Neural cell (in vitro differentiated cells): Measurements from ENCODE around the gene STON2. TPM values are rescaled to one million over a fixed set of nuclear protein-coding genes. Genes with fewer than 3 reads are reported as not detected.
A peak's percentile ranks its signal among the peaks of the same experiment; 100 is the strongest.

ENCODE experiments used
- H2AFZ ChIP-seq: fragments of 200-600, 300-800 bp; sonication (generic), shearing (Covaris generic); 2 replicates; pipeline ENCODE4 v1.6.0; 2014; ENCODE audit warnings: low read depth, mild to moderate bottlenecking, antibody characterized with exemption, low read length, moderate library complexity
- H3F3A ChIP-seq: fragments of 200-600 bp; shearing (Covaris generic); 2 replicates; pipeline ENCODE4 v1.6.1; 2016; ENCODE audit warnings: mild to moderate bottlenecking, moderate library complexity, mixed read lengths, antibody characterized with exemption, low read length; ENCODE audit not compliant: insufficient read depth, poor library complexity, severe bottlenecking
- H3K27ac ChIP-seq: fragments of 200-600, 300-800 bp; sonication (generic), shearing (Covaris generic); 2 replicates; pipeline ENCODE4 v1.5.1; 2014; ENCODE audit warnings: mild to moderate bottlenecking, low read length, moderate library complexity
- H3K27me3 ChIP-seq: fragments of 300-800, 200-600 bp; sonication (generic), shearing (Covaris generic); 2 replicates; pipeline ENCODE4 v1.6.0; 2014; ENCODE audit warnings: mild to moderate bottlenecking, low read depth, low read length, moderate library complexity; ENCODE audit not compliant: insufficient read depth
- H3K36me3 ChIP-seq: fragments of 300-800, 200-600 bp; sonication (generic), shearing (Covaris generic); 2 replicates; pipeline ENCODE4 v1.5.1; 2014; ENCODE audit warnings: mild to moderate bottlenecking, antibody characterized with exemption, low read length, moderate library complexity; ENCODE audit not compliant: insufficient read depth
- H3K4me2 ChIP-seq: fragments of 300-800, 200-600 bp; sonication (generic), shearing (Covaris generic); 2 replicates; pipeline ENCODE4 v1.6.0; 2014; ENCODE audit warnings: mild to moderate bottlenecking, low read length
- H3K4me3 ChIP-seq: fragments of 300-800, 200-600 bp; sonication (generic), shearing (Covaris generic); 2 replicates; pipeline ENCODE4 v1.5.1; 2014; ENCODE audit warnings: mild to moderate bottlenecking, low read length, moderate library complexity
- H3K79me2 ChIP-seq: fragments of 200-600 bp; shearing (Covaris generic); replicated peaks from 2 replicates; pipeline ENCODE4 v1.6.0; 2014; ENCODE audit warnings: mild to moderate bottlenecking, low read length, moderate library complexity; ENCODE audit not compliant: insufficient read depth
- H3K9ac ChIP-seq: fragments of 300-800, 200-600 bp; sonication (generic), shearing (Covaris generic); 2 replicates; pipeline ENCODE4 v1.6.1; 2016; ENCODE audit warnings: mild to moderate bottlenecking, low read length, mixed read lengths
- H3K9me2 ChIP-seq: fragments of 200-600 bp; shearing (Covaris generic); 2 replicates; pipeline ENCODE4 v1.6.1; 2016; ENCODE audit warnings: mild to moderate bottlenecking, low read length, mixed read lengths; ENCODE audit not compliant: insufficient read depth
- H3K9me3 ChIP-seq: fragments of 200-600, 300-800 bp; sonication (generic), shearing (Covaris generic); 2 replicates; pipeline ENCODE4 v1.6.1; 2016; ENCODE audit warnings: mild to moderate bottlenecking, mixed run types, low read length, moderate library complexity, mixed read lengths
- H4K20me1 ChIP-seq: fragments of 200-600 bp; shearing (Covaris generic); 2 replicates; pipeline ENCODE4 v1.6.1; 2016; ENCODE audit warnings: mild to moderate bottlenecking, mixed run types; ENCODE audit not compliant: insufficient read depth
- CTCF ChIP-seq: fragments of 450-650 bp; IDR thresholded peaks from 2 replicates; pipeline ENCODE4 v1.5.1; 2014; ENCODE audit warnings: antibody characterized with exemption, mild to moderate bottlenecking, moderate library complexity; ENCODE audit not compliant: poor library complexity, severe bottlenecking
- EP300 ChIP-seq: fragments of 450-650 bp; conservative IDR thresholded peaks from 2 replicates; pipeline ENCODE4 v1.6.1; 2014; ENCODE audit warnings: antibody characterized with exemption, mild to moderate bottlenecking, moderate library complexity; ENCODE audit not compliant: poor library complexity, severe bottlenecking
- EZH2 ChIP-seq: fragments of 200-600, 300-800 bp; shearing (Covaris generic), sonication (generic); IDR thresholded peaks from 2 replicates; pipeline ENCODE4 v1.6.1; 2014; ENCODE audit warnings: antibody characterized with exemption, low read length, borderline replicate concordance, mild to moderate bottlenecking; ENCODE audit not compliant: insufficient read depth, poor library complexity, severe bottlenecking
- MXI1 ChIP-seq: fragments of 450-650 bp; conservative IDR thresholded peaks from 2 replicates; pipeline ENCODE4 v1.6.1; 2014; ENCODE audit warnings: antibody characterized with exemption, mild to moderate bottlenecking; ENCODE audit not compliant: poor library complexity, severe bottlenecking
- POLR2AphosphoS5 ChIP-seq: IDR thresholded peaks from 2 replicates; pipeline ENCODE4 v1.6.1; 2012
- RAD21 ChIP-seq: fragments of 450-650 bp; conservative IDR thresholded peaks from 2 replicates; pipeline ENCODE4 v1.6.1; 2014; ENCODE audit warnings: antibody characterized with exemption, mild to moderate bottlenecking, moderate library complexity
- REST ChIP-seq: IDR thresholded peaks from 2 replicates; pipeline ENCODE4 v1.6.1; 2012; ENCODE audit warnings: borderline replicate concordance
- SMC3 ChIP-seq: fragments of 450-650 bp; conservative IDR thresholded peaks from 2 replicates; pipeline ENCODE4 v1.6.1; 2014; ENCODE audit warnings: antibody characterized with exemption, mild to moderate bottlenecking, moderate library complexity; ENCODE audit not compliant: poor library complexity
- TAF1 ChIP-seq: IDR thresholded peaks from 2 replicates; pipeline ENCODE4 v1.6.1; 2012; ENCODE audit warnings: low read depth
- polyA minus RNA-seq: library from RNA; depleted of rRNA, polyadenylated mRNA; stranded (reverse); fragments of >200 nt; gene quantifications from 2 replicates; pipeline ENCODE4 v1.2.3, GENCODE V29; 2014
- polyA plus RNA-seq: library from polyadenylated mRNA; depleted of rRNA; stranded (reverse); fragments of >200 nt; gene quantifications from 2 replicates; pipeline ENCODE4 v1.2.3, GENCODE V29; 2014

STON2 gene
- polyA plus RNA-seq (11.3 and 15.2 TPM in 2 replicates), polyA minus RNA-seq (84.5 and 91.5 TPM in 2 replicates)

GRCh38 chr14:81400202-81400678, at the start of gene STON2:
Gene STON2 (minus strand): TSS chr14:81400324. CDS start chr14:81398382, 1,942 bp downstream.
- no peaks in the 10 kb centered on the region for H3F3A ChIP-seq
- H3K4me2 ChIP-seq = no peak within 1 kb of the TSS
- no peak within 1 kb of the TSS for H3K9ac ChIP-seq
- H4K20me1 ChIP-seq = no peaks in the 10 kb centered on the region
- H3K36me3 ChIP-seq = peaks cover 4% of the 10 kb centered on the region
- no peaks in the 10 kb centered on the region for H3K9me2 ChIP-seq
- H3K9me3 ChIP-seq = no peaks in the 10 kb centered on the region
- no peaks in the 10 kb centered on the region for H3K27me3 ChIP-seq
- H2AFZ ChIP-seq = no peak within 1 kb of the TSS
- TF ChIP-seq MXI1 (no peak), EZH2 (no peak), CTCF (no peak), EP300 (no peak), POLR2AphosphoS5 (no peak), SMC3 (no peak), RAD21 (no peak), REST (no peak), TAF1 (no peak)
- peak within 1 kb of the TSS; percentile 24 for H3K27ac ChIP-seq
- H3K79me2 ChIP-seq = no peaks in the 10 kb centered on the region
- no peak within 1 kb of the TSS for H3K4me3 ChIP-seq

- H3K79me2 ChIP-seq = no peaks in the 10 kb centered on the region
- no peak overlapping the region for H3K4me3 ChIP-seq
- no peaks in the 10 kb centered on the region for H3F3A ChIP-seq
- no peak overlapping the region for H3K27ac ChIP-seq
- no peak overlapping the region for H3K4me2 ChIP-seq
- no peak overlapping the region for H3K9ac ChIP-seq
- H4K20me1 ChIP-seq = no peaks in the 10 kb centered on the region
- H3K36me3 ChIP-seq = no peaks in the 10 kb centered on the region
- no peaks in the 10 kb centered on the region for H3K27me3 ChIP-seq
- no peaks in the 10 kb centered on the region for H3K9me2 ChIP-seq
- no peak for TF ChIP-seq RAD21
- TF ChIP-seq SMC3 = no peak
- no peak for TF ChIP-seq MXI1
- no peak for TF ChIP-seq REST
- TF ChIP-seq EP300 = no peak
- no peak for TF ChIP-seq POLR2AphosphoS5
- TF ChIP-seq CTCF = no peak
- no peak for TF ChIP-seq EZH2
- no peak for TF ChIP-seq TAF1
- H2AFZ ChIP-seq = no peak overlapping the region
- no peaks in the 10 kb centered on the region for H3K9me3 ChIP-seq
These were observed 49.5 kb upstream of the STON2 start for GRCh38 chr14:81449576-81449975.
